ENCODE results near the gene GAS2L2. TPM values are rescaled to one million over a fixed set of nuclear protein-coding genes. Genes with fewer than 3 reads are reported as not detected.

The GAS2L2 gene
- total and polyA plus RNA-seq, 4 donors: not detected

DNA sequence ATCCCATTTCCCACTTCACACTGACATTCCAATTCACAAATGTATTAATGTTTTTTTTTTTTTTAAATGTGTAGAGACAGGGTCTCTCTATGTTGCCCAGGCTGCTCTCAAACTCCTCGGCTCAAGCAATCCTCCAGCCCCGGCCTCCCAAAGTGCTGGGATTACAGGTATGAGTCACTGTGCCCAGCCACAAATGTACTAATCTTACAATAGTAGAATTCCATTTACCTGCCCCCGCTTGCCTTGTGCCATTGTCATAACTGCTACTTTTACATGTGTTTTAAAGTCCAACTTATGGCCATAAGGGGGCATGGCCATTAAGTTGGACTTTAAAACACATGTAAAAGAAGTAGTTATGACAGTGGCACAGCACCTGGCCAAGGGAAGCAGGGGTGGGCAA, 37.8 kb upstream of the GAS2L2 start:
- Histone ChIP-seq H3K36me3 (ENCODE audit: control insufficient read depth in 4 of 4, insufficient read depth in 3 of 4, low read depth in 1 of 4, low read length in 3 of 4) (peaks cover 0 to 2% (median 0%) of the 10 kb centered on the region in 4 donors), H3K4me1 (ENCODE audit: control insufficient read depth in 4 of 4, insufficient read depth in 4 of 4, low read length in 3 of 4) (peaks cover 4 to 11% (median 10%) of the 10 kb centered on the region in 4 donors), H3K27ac (ENCODE audit: low read depth in 1 of 2, low read length in 2 of 2) (no peak overlapping the region), H3K27me3 (ENCODE audit: control insufficient read depth in 4 of 4, insufficient read depth in 4 of 4, low read length in 3 of 4) (peaks cover 0 to 7% (median 3%) of the 10 kb centered on the region in 4 donors), H3K9ac (ENCODE audit: low read depth in 1 of 2, low read length in 2 of 2) (no peak overlapping the region), H3K4me3 (ENCODE audit: low read depth in 1 of 3, low read length in 3 of 3) (no peak overlapping the region), H3K9me3 (ENCODE audit: control insufficient read depth in 4 of 4, low read length in 3 of 4) (no peaks in the 10 kb centered on the region)
- WGBS: 93% methylated on average over 3 of the region's 3 CpGs
- DNase-seq (ENCODE audit: low spot score): no peak
- no peak for TF ChIP-seq FOXA1 (IDR thresholded peaks at IDR 0.05)

- Histone ChIP-seq H3K36me3 (ENCODE audit: control insufficient read depth in 4 of 4, insufficient read depth in 3 of 4, low read depth in 1 of 4, low read length in 3 of 4) (peaks cover 0 to 2% (median 0%) of the 10 kb centered on the region in 4 donors), H3K27ac (ENCODE audit: low read depth in 1 of 2, low read length in 2 of 2) (no peak overlapping the region), H3K4me3 (ENCODE audit: low read depth in 1 of 3, low read length in 3 of 3) (no peak overlapping the region), H3K9ac (ENCODE audit: low read depth in 1 of 2, low read length in 2 of 2) (no peak overlapping the region), H3K9me3 (ENCODE audit: control insufficient read depth in 4 of 4, low read length in 3 of 4) (no peaks in the 10 kb centered on the region), H3K4me1 (ENCODE audit: control insufficient read depth in 4 of 4, insufficient read depth in 4 of 4, low read length in 3 of 4) (peaks cover 0 to 4% (median 2%) of the 10 kb centered on the region in 4 donors), H3K27me3 (ENCODE audit: control insufficient read depth in 4 of 4, insufficient read depth in 4 of 4, low read length in 3 of 4) (no peaks in the 10 kb centered on the region)
- TF ChIP-seq EGR1 (IDR thresholded peaks at IDR 0.05; ENCODE audit: low read depth in 2 of 2): no peak
- no peak for TF ChIP-seq SP1 (IDR thresholded peaks at IDR 0.05)
- TF ChIP-seq YY1 (IDR thresholded peaks at IDR 0.05): no peak
- TF ChIP-seq MAX (IDR thresholded peaks at IDR 0.05): no peak
- no peak for TF ChIP-seq RXRA (IDR thresholded peaks at IDR 0.05)
- WGBS: 74% methylated on average over 2 of the region's 2 CpGs
- no peak for DNase-seq (ENCODE audit: low spot score)
Observed at GRCh38 chr17:35788477-35789368, 35.7 kb upstream of the GAS2L2 start.

GRCh38 chr17:35786941-35787432, 33.9 kb upstream of the GAS2L2 start:
- no peak for TF ChIP-seq YY1 (IDR thresholded peaks at IDR 0.05)
- no peak for TF ChIP-seq TAF1 (conservative IDR thresholded peaks at IDR 0.05)
- no peak for TF ChIP-seq MAX (IDR thresholded peaks at IDR 0.05)
- no peak for TF ChIP-seq FOXA1 (IDR thresholded peaks at IDR 0.05)
- TF ChIP-seq, protein P1, sequence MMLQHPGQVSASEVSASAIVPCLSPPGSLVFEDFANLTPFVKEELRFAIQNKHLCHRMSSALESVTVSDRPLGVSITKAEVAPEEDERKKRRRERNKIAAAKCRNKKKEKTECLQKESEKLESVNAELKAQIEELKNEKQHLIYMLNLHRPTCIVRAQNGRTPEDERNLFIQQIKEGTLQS (IDR thresholded peaks at IDR 0.05): no peak
- TF ChIP-seq FOXA2 (IDR thresholded peaks at IDR 0.05): no peak
- Histone ChIP-seq H3K9ac (ENCODE audit: low read depth in 1 of 2, low read length in 2 of 2) (no peak overlapping the region), H3K4me1 (ENCODE audit: control insufficient read depth in 4 of 4, insufficient read depth in 4 of 4, low read length in 3 of 4) (peaks cover 3 to 12% (median 9%) of the 10 kb centered on the region in 4 donors), H3K4me3 (ENCODE audit: low read depth in 1 of 3, low read length in 3 of 3) (no peak overlapping the region), H3K27me3 (ENCODE audit: control insufficient read depth in 4 of 4, insufficient read depth in 4 of 4, low read length in 3 of 4) (no peaks in the 10 kb centered on the region), H3K36me3 (ENCODE audit: control insufficient read depth in 4 of 4, insufficient read depth in 3 of 4, low read depth in 1 of 4, low read length in 3 of 4) (no peaks in the 10 kb centered on the region), H3K9me3 (ENCODE audit: control insufficient read depth in 4 of 4, low read length in 3 of 4) (no peaks in the 10 kb centered on the region), H3K27ac (ENCODE audit: low read depth in 1 of 2, low read length in 2 of 2) (no peak overlapping the region)
- DNase-seq (ENCODE audit: low spot score): no peak
- 71% methylated on average over 3 of the region's 3 CpGs for WGBS

DNA sequence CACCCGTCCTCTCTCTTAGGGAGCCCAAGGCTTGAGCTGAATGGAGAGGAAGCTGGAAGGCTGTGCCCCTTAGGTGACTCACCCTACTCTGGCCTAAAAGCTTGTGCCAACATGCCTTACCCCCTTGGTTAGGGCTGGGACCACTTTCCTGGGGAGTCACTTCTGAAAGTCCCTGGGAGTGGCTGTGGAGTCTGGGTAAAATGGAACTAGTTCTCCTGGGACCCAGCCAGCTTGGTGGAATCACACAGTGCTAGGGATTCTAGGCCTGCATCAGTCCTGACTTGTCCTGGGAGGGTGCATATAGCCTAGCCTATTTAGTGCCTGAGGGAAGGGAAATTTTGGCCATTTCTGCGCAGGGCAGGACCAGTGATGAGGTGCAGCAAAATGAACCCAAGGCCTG, 31.9 kb upstream of the GAS2L2 start:
- no peak overlapping the region for H3K27ac ChIP-seq (ENCODE audit: low read depth in 1 of 2, low read length in 2 of 2)

More for the DNA sequence above, 31.9 kb upstream of the GAS2L2 start:
- WGBS: 91% methylated on average over 2 of the region's 2 CpGs
- Histone ChIP-seq H3K9me3 (ENCODE audit: control insufficient read depth in 4 of 4, low read length in 3 of 4) (no peaks in the 10 kb centered on the region), H3K4me3 (ENCODE audit: low read depth in 1 of 3, low read length in 3 of 3) (no peak overlapping the region), H3K27me3 (ENCODE audit: control insufficient read depth in 4 of 4, insufficient read depth in 4 of 4, low read length in 3 of 4) (no peaks in the 10 kb centered on the region), H3K4me1 (ENCODE audit: control insufficient read depth in 4 of 4, insufficient read depth in 4 of 4, low read length in 3 of 4) (peaks cover 3 to 12% (median 9%) of the 10 kb centered on the region in 4 donors), H3K9ac (ENCODE audit: low read depth in 1 of 2, low read length in 2 of 2) (no peak overlapping the region), H3K36me3 (ENCODE audit: control insufficient read depth in 4 of 4, insufficient read depth in 3 of 4, low read depth in 1 of 4, low read length in 3 of 4) (no peaks in the 10 kb centered on the region)
- no peak for DNase-seq (ENCODE audit: low spot score)
- no peak for TF ChIP-seq HNF4A (conservative IDR thresholded peaks at IDR 0.05)
- TF ChIP-seq GABPA (IDR thresholded peaks at IDR 0.05 in 1 of 2, conservative IDR thresholded peaks at IDR 0.05 in 1 of 2): no peak
- no peak for TF ChIP-seq YY1 (IDR thresholded peaks at IDR 0.05)
- TF ChIP-seq RAD21 (IDR thresholded peaks at IDR 0.05): no peak
- TF ChIP-seq SP1 (IDR thresholded peaks at IDR 0.05): no peak
- no peak for TF ChIP-seq FOXA2 (IDR thresholded peaks at IDR 0.05)
- TF ChIP-seq, protein P2, sequence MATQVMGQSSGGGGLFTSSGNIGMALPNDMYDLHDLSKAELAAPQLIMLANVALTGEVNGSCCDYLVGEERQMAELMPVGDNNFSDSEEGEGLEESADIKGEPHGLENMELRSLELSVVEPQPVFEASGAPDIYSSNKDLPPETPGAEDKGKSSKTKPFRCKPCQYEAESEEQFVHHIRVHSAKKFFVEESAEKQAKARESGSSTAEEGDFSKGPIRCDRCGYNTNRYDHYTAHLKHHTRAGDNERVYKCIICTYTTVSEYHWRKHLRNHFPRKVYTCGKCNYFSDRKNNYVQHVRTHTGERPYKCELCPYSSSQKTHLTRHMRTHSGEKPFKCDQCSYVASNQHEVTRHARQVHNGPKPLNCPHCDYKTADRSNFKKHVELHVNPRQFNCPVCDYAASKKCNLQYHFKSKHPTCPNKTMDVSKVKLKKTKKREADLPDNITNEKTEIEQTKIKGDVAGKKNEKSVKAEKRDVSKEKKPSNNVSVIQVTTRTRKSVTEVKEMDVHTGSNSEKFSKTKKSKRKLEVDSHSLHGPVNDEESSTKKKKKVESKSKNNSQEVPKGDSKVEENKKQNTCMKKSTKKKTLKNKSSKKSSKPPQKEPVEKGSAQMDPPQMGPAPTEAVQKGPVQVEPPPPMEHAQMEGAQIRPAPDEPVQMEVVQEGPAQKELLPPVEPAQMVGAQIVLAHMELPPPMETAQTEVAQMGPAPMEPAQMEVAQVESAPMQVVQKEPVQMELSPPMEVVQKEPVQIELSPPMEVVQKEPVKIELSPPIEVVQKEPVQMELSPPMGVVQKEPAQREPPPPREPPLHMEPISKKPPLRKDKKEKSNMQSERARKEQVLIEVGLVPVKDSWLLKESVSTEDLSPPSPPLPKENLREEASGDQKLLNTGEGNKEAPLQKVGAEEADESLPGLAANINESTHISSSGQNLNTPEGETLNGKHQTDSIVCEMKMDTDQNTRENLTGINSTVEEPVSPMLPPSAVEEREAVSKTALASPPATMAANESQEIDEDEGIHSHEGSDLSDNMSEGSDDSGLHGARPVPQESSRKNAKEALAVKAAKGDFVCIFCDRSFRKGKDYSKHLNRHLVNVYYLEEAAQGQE (IDR thresholded peaks at IDR 0.05): no peak
- TF ChIP-seq CTCF (IDR thresholded peaks at IDR 0.05; ENCODE audit: low read depth, low read length, missing input control): no peak
- TF ChIP-seq, protein P1 (IDR thresholded peaks at IDR 0.05): no peak
- no peak for TF ChIP-seq NR2F2 (IDR thresholded peaks at IDR 0.05)
